Measurements from ENCODE around the gene WNT11. TPM values are rescaled to one million over a fixed set of nuclear protein-coding genes. Genes with fewer than 3 reads are reported as not detected.

WNT11 gene
- polyA plus RNA-seq, 1 donor from 2014 or later, result 2.3 TPM

- no peaks in the 10 kb centered on the region for H3K9me3 ChIP-seq (ENCODE audit: low read length)
- H3K4me3 ChIP-seq (ENCODE audit: low read length), result no peak overlapping the region
- H3K27me3 ChIP-seq (ENCODE audit: insufficient read depth, low read depth, low read length), result no peaks in the 10 kb centered on the region
- no peaks in the 10 kb centered on the region for H4K20me1 ChIP-seq (ENCODE audit: insufficient read depth)
- no peak overlapping the region for H3K9ac ChIP-seq (ENCODE audit: low read length)
- no peak overlapping the region for H3K27ac ChIP-seq (ENCODE audit: low read length)
- H3K4me2 ChIP-seq (ENCODE audit: low read length), result no peak overlapping the region
- H2AFZ ChIP-seq (ENCODE audit: low read depth, low read length), result no peak overlapping the region
- H3K79me2 ChIP-seq (replicated peaks; ENCODE audit: insufficient read depth, low read length), result no peaks in the 10 kb centered on the region
- no peak for TF ChIP-seq RAD21 (conservative IDR thresholded peaks at IDR 0.05)
- no peak for TF ChIP-seq EP300 (conservative IDR thresholded peaks at IDR 0.05; ENCODE audit: poor library complexity, severe bottlenecking)
- no peak for TF ChIP-seq REST (IDR thresholded peaks at IDR 0.05; ENCODE audit: borderline replicate concordance)
- no peak for TF ChIP-seq EZH2 (IDR thresholded peaks at IDR 0.05; ENCODE audit: borderline replicate concordance, insufficient read depth, low read length, poor library complexity, severe bottlenecking)
- TF ChIP-seq MXI1 (conservative IDR thresholded peaks at IDR 0.05; ENCODE audit: poor library complexity, severe bottlenecking), result no peak
- TF ChIP-seq SMC3 (conservative IDR thresholded peaks at IDR 0.05; ENCODE audit: poor library complexity), result no peak
- TF ChIP-seq CTCF (IDR thresholded peaks at IDR 0.05; ENCODE audit: poor library complexity, severe bottlenecking), result no peak
- TF ChIP-seq POLR2AphosphoS5 (IDR thresholded peaks at IDR 0.05), result no peak
- no peak for TF ChIP-seq TAF1 (IDR thresholded peaks at IDR 0.05; ENCODE audit: low read depth)
- no peaks in the 10 kb centered on the region for H3K9me2 ChIP-seq (ENCODE audit: insufficient read depth, low read length)
- no peaks in the 10 kb centered on the region for H3K36me3 ChIP-seq (ENCODE audit: insufficient read depth, low read length)
- no peaks in the 10 kb centered on the region for H3F3A ChIP-seq (ENCODE audit: insufficient read depth, low read length, poor library complexity, severe bottlenecking)
Observed at GRCh38 chr11:76167590-76167989, 38.7 kb downstream of the WNT11 start.

- Histone ChIP-seq H3K27ac (ENCODE audit: low read length) (no peak overlapping the region), H3K9ac (ENCODE audit: low read length) (no peak overlapping the region), H3K4me2 (ENCODE audit: low read length) (no peak overlapping the region), H3K27me3 (ENCODE audit: insufficient read depth, low read depth, low read length) (no peaks in the 10 kb centered on the region), H3K36me3 (ENCODE audit: insufficient read depth, low read length) (no peaks in the 10 kb centered on the region), H2AFZ (ENCODE audit: low read depth, low read length) (no peak overlapping the region), H3F3A (ENCODE audit: insufficient read depth, low read length, poor library complexity, severe bottlenecking) (no peaks in the 10 kb centered on the region), H3K9me2 (ENCODE audit: insufficient read depth, low read length) (no peaks in the 10 kb centered on the region), H4K20me1 (ENCODE audit: insufficient read depth) (no peaks in the 10 kb centered on the region), H3K4me3 (ENCODE audit: low read length) (no peak overlapping the region), H3K79me2 (replicated peaks; ENCODE audit: insufficient read depth, low read length) (no peaks in the 10 kb centered on the region), H3K9me3 (ENCODE audit: low read length) (no peaks in the 10 kb centered on the region)
- no peak for TF ChIP-seq SMC3 (conservative IDR thresholded peaks at IDR 0.05; ENCODE audit: poor library complexity)
Observed at GRCh38 chr11:76166314-76166713, 40.0 kb downstream of the WNT11 start.
